ENCODE data around the gene COL4A2. TPM values are rescaled to one million over a fixed set of nuclear protein-coding genes. Genes with fewer than 3 reads are reported as not detected.
A peak's percentile ranks its signal among the peaks of the same experiment; 100 is the strongest.

The COL4A2 gene
- total RNA-seq, 6 experiments from 2014 or later: 8.4 to 65.8 (median 42.5) TPM

- TF ChIP-seq, protein P1, sequence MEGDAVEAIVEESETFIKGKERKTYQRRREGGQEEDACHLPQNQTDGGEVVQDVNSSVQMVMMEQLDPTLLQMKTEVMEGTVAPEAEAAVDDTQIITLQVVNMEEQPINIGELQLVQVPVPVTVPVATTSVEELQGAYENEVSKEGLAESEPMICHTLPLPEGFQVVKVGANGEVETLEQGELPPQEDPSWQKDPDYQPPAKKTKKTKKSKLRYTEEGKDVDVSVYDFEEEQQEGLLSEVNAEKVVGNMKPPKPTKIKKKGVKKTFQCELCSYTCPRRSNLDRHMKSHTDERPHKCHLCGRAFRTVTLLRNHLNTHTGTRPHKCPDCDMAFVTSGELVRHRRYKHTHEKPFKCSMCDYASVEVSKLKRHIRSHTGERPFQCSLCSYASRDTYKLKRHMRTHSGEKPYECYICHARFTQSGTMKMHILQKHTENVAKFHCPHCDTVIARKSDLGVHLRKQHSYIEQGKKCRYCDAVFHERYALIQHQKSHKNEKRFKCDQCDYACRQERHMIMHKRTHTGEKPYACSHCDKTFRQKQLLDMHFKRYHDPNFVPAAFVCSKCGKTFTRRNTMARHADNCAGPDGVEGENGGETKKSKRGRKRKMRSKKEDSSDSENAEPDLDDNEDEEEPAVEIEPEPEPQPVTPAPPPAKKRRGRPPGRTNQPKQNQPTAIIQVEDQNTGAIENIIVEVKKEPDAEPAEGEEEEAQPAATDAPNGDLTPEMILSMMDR (IDR thresholded peaks at IDR 0.05): no peak
- no peak for TF ChIP-seq POLR2A (IDR thresholded peaks at IDR 0.05)
- ATAC-seq (peak in 2 of 4 donors; percentile 18 to 31), DNase-seq (no peak)
- H3K4me3 ChIP-seq: no peak overlapping the region
- intact Hi-C loops (cut with DNase I): no loop called here
- H3K27me3 ChIP-seq: no peaks in the 10 kb centered on the region
- H3K36me3 ChIP-seq: no peaks in the 10 kb centered on the region
- no peak overlapping the region for H3K27ac ChIP-seq
- H3K4me1 ChIP-seq: no peaks in the 10 kb centered on the region
- H3K9me3 ChIP-seq: no peaks in the 10 kb centered on the region
- WGBS (ENCODE audit: insufficient coverage, low coverage, low lambda C conversion rate, missing lambda C conversion rate): 35% methylated on average over 7 of the region's 7 CpGs
Observed at GRCh38 chr13:110327051-110327721, 20.1 kb downstream of the COL4A2 start.

DNA sequence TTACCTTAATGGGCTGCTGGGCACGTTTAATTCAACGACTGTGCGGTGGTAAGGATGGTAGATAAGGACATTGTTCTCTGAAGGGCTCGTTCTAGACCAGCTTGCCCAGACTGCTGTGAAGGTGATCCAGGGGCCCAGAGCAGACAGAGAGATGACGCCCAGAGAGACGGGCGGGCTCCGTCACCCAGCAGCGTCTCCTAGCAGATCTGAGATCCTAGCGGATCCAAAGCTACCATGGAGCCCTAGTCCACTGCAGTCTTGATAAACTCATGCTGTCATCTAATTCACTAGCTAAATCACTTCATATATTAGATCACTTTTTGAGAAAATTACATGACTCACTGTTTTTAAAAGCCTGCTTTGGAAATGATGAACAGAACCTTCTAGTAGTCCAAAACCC is 21.5 kb downstream of the COL4A2 start:
- no peaks in the 10 kb centered on the region for H3K36me3 ChIP-seq
- TF ChIP-seq, protein P1 (IDR thresholded peaks at IDR 0.05): no peak
- no peak for TF ChIP-seq POLR2A (IDR thresholded peaks at IDR 0.05)
- no peak overlapping the region for H3K27ac ChIP-seq
- H3K4me1 ChIP-seq: no peaks in the 10 kb centered on the region
- DNase-seq: no peak
- H3K27me3 ChIP-seq: no peaks in the 10 kb centered on the region
- no peaks in the 10 kb centered on the region for H3K9me3 ChIP-seq
- intact Hi-C loops (cut with DNase I): no loop called here
- no peak for ATAC-seq
- WGBS (ENCODE audit: insufficient coverage, low coverage, low lambda C conversion rate, missing lambda C conversion rate): 83% methylated on average over 4 of the region's 10 CpGs
- H3K4me3 ChIP-seq: no peak overlapping the region

DNA sequence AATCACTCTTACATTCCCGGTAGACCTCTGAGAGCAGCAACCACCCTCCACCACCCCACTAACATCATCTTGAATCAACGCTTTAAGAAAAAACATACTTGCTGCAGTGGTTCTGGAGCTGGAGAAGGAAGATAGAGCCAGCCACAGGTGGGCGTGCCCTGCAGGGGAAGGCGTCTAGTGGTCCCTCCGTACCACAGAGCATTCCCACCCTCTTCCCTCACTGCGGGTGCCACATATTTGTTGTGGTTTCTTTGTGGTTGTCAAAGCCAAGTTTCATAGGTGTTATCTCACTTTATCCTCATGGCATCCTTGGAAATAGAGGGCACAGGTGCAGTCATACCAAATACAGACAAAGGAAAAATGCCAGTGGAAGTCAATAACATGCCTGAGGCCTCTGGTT is 22.2 kb downstream of the COL4A2 start:
- H3K4me3 ChIP-seq: no peak overlapping the region
- H3K27ac ChIP-seq: no peak overlapping the region
- TF ChIP-seq, protein P1 (IDR thresholded peaks at IDR 0.05): no peak
- no peak for TF ChIP-seq POLR2A (IDR thresholded peaks at IDR 0.05)
- no peaks in the 10 kb centered on the region for H3K9me3 ChIP-seq
- no peaks in the 10 kb centered on the region for H3K36me3 ChIP-seq
- H3K4me1 ChIP-seq: no peaks in the 10 kb centered on the region
- intact Hi-C loops (cut with DNase I): no loop called here
- 61% methylated on average over 3 of the region's 6 CpGs for WGBS (ENCODE audit: insufficient coverage, low coverage, low lambda C conversion rate, missing lambda C conversion rate)
- no peak for DNase-seq
- H3K27me3 ChIP-seq: no peaks in the 10 kb centered on the region
- ATAC-seq: no peak

DNA sequence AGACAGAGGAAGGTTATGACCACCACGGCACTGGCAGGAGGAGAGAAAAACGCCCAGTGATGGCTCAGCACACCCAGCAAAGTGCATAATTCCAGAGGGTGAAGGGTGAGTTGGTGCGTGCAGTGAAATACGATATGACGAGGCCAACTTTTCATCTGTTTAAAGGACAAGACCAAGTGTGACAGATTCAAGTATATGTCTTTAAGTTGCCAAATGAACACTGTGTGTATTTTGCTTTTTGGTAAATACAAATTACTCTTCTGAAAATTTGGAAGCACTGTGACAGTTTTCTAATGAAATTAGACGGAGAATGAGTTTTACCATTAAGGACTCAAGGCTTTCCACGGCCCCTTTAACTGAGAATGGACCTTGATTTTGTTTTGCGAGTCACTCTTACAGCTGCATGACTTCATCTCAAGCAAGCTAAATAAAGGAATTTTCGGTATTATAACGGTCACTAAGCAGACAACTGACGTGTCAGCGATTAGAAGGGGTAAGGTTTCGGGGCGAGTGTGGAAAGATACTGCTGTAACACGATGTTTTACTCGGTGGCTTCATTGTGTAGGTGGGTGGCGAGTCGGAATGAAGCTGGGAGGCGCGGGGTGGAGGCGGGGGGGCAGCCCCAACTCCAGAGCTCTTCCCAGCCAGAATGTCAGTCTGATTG is 22.8 kb downstream of the COL4A2 start:
- intact Hi-C loops (cut with DNase I): no loop called here
- Histone ChIP-seq H3K27me3 (no peaks in the 10 kb centered on the region), H3K36me3 (no peaks in the 10 kb centered on the region), H3K4me1 (no peaks in the 10 kb centered on the region), H3K4me3 (no peak overlapping the region), H3K9me3 (no peaks in the 10 kb centered on the region), H3K27ac (no peak overlapping the region)
- DNase-seq (no peak), ATAC-seq (no peak)
- 70% methylated on average over 21 of the region's 21 CpGs for WGBS (ENCODE audit: insufficient coverage, low coverage, low lambda C conversion rate, missing lambda C conversion rate)
- no peak for TF ChIP-seq POLR2A (IDR thresholded peaks at IDR 0.05)
- TF ChIP-seq, protein P1 (IDR thresholded peaks at IDR 0.05): no peak

Measured in right lobe of liver (tissue), 6 donors.